Measurements from ENCODE around the gene CFAP68.
A peak's percentile ranks its signal among the peaks of the same experiment; 100 is the strongest.
"Not testable (repeated sequence)": the region's sequence is repeated elsewhere in the genome, so short reads cannot be mapped to it uniquely, and the experiment has no call there.

The CFAP68 gene

DNA sequence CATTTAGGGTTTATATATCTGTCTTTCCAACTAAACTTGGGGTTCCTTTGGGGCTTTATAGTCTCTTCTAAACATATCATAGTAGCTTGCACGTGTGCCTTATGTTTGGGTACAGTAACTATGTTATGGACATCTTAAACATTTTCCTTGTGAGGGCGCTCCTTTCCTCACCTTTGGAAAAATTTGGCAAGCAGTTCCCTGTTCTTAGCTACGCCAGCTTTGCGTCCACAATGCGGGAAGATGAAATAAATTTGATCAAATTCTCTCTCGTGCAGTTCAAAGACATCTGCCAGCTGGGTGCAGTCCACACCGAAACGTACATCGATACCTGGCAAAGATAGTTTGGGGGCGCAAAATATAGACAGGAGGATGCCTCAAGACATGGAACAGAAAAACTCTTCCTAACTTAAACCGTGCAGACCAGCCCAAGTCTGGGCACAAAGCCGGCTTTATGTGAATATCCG, 924 bp upstream of the CFAP68 start:
- Histone ChIP-seq H3K4me2 (peak overlapping the region; percentile 77), H3K27me3 (ENCODE audit: insufficient read depth, low read depth) (no peaks in the 10 kb centered on the region), H4K20me1 (ENCODE audit: insufficient read depth) (no peaks in the 10 kb centered on the region), H3K4me3 (IDR thresholded peaks at IDR 0.05; ENCODE audit: insufficient read depth, low read depth, low read length) (no peak overlapping the region), H3K36me3 (ENCODE audit: insufficient read depth) (no peaks in the 10 kb centered on the region), H3K4me1 (ENCODE audit: low read depth, poor library complexity, severe bottlenecking) (no peaks in the 10 kb centered on the region), H2AFZ (ENCODE audit: low read depth) (peak overlapping the region; percentile 86), H3K27ac (peak overlapping the region; percentile 94), H3K9ac (peak overlapping the region; percentile 87), H3K79me2 (ENCODE audit: insufficient read depth, low read depth) (no peaks in the 10 kb centered on the region)
- TF ChIP-seq, protein P1, sequence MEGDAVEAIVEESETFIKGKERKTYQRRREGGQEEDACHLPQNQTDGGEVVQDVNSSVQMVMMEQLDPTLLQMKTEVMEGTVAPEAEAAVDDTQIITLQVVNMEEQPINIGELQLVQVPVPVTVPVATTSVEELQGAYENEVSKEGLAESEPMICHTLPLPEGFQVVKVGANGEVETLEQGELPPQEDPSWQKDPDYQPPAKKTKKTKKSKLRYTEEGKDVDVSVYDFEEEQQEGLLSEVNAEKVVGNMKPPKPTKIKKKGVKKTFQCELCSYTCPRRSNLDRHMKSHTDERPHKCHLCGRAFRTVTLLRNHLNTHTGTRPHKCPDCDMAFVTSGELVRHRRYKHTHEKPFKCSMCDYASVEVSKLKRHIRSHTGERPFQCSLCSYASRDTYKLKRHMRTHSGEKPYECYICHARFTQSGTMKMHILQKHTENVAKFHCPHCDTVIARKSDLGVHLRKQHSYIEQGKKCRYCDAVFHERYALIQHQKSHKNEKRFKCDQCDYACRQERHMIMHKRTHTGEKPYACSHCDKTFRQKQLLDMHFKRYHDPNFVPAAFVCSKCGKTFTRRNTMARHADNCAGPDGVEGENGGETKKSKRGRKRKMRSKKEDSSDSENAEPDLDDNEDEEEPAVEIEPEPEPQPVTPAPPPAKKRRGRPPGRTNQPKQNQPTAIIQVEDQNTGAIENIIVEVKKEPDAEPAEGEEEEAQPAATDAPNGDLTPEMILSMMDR (conservative IDR thresholded peaks at IDR 0.05; ENCODE audit: low read depth, low read length), result no peak

DNA sequence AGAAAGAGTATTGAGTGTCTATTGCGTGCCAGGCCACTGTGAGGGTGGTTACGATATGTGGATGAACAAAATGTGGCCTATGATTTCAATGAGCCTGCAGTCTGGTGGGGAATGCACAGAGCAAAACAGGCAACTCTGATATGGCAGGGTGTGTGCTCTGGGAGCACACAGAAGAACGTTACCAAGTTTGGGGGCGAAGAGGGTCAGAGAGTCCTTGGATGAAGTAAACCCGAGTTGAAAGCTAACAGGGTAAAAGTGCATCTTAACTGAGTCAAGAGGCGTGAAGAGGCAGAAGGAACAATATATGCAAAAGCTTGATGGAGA, 258 bp downstream of the CFAP68 start:
- no peaks in the 10 kb centered on the region for H3K79me2 ChIP-seq (ENCODE audit: insufficient read depth, low read depth)
- no peaks in the 10 kb centered on the region for H3K4me1 ChIP-seq (ENCODE audit: low read depth, poor library complexity, severe bottlenecking)
- H3K36me3 ChIP-seq (ENCODE audit: insufficient read depth), result no peaks in the 10 kb centered on the region
- H2AFZ ChIP-seq (ENCODE audit: low read depth), result peak overlapping the region; percentile 86
- TF ChIP-seq, protein P1 (conservative IDR thresholded peaks at IDR 0.05; ENCODE audit: low read depth, low read length), result no peak
- no peak overlapping the region for H3K4me3 ChIP-seq (IDR thresholded peaks at IDR 0.05; ENCODE audit: insufficient read depth, low read depth, low read length)
- H4K20me1 ChIP-seq (ENCODE audit: insufficient read depth), result no peaks in the 10 kb centered on the region
- H3K9ac ChIP-seq, result peak overlapping the region; percentile 87
- H3K4me2 ChIP-seq, result peak overlapping the region; percentile 100
- H3K27ac ChIP-seq, result peak overlapping the region; percentile 94
- H3K27me3 ChIP-seq (ENCODE audit: insufficient read depth, low read depth), result no peaks in the 10 kb centered on the region

DNA sequence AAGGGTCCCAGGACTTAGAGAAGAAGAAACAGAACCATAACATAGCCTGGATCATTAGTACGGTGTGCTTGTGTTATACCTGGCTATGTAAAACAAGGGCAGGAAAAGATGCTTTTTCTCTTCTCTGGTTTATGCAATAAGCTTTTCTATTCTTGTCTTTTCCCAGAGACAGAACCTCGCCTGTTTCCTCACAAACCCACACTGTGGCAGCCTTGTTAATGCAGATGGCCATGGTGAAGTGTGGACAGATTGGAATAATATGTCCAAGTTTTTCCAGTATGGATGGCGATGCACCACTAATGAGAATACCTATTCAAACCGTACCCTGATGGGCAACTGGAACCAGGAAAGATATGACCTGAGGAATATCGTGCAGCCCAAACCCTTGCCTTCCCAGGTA, 2.9 kb downstream of the CFAP68 start:
- Histone ChIP-seq H3K36me3 (ENCODE audit: insufficient read depth) (no peaks in the 10 kb centered on the region), H3K27ac (no peak overlapping the region), H3K4me1 (ENCODE audit: low read depth, poor library complexity, severe bottlenecking) (no peaks in the 10 kb centered on the region), H4K20me1 (ENCODE audit: insufficient read depth) (no peaks in the 10 kb centered on the region), H3K27me3 (ENCODE audit: insufficient read depth, low read depth) (no peaks in the 10 kb centered on the region), H3K4me2 (no peak overlapping the region), H3K79me2 (ENCODE audit: insufficient read depth, low read depth) (no peaks in the 10 kb centered on the region), H2AFZ (ENCODE audit: low read depth) (no peak overlapping the region), H3K4me3 (IDR thresholded peaks at IDR 0.05; ENCODE audit: insufficient read depth, low read depth, low read length) (no peak overlapping the region), H3K9ac (no peak overlapping the region)
- TF ChIP-seq, protein P1 (conservative IDR thresholded peaks at IDR 0.05; ENCODE audit: low read depth, low read length), result no peak

DNA sequence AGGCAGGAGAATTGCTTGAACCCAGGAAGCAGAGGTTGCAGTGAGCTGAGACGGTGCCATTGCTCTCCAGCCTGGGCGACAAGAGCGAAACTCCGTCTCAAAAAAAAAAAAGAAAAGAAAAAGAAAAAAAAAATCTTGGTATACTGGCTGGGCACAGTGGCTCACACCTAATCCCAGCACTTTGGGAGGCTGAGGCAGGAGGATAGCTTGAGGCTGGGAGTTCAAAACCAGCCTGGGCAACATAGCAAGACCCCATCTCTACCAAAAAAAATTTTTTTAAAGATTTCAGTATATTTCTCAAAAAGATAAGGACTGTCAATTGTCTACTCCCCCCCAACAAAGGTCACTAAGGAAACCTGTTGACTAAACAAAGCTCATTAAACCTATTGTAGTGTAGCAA, 5.7 kb downstream of the CFAP68 start:
- H3K27me3 ChIP-seq (ENCODE audit: insufficient read depth, low read depth); H3K79me2 ChIP-seq (ENCODE audit: insufficient read depth, low read depth); H2AFZ ChIP-seq (ENCODE audit: low read depth); H3K4me1 ChIP-seq (ENCODE audit: low read depth, poor library complexity, severe bottlenecking); H3K4me2 ChIP-seq; H4K20me1 ChIP-seq (ENCODE audit: insufficient read depth); H3K36me3 ChIP-seq (ENCODE audit: insufficient read depth); H3K9ac ChIP-seq; H3K27ac ChIP-seq; H3K4me3 ChIP-seq (IDR thresholded peaks at IDR 0.05; ENCODE audit: insufficient read depth, low read depth, low read length): not testable (repeated sequence)

DNA sequence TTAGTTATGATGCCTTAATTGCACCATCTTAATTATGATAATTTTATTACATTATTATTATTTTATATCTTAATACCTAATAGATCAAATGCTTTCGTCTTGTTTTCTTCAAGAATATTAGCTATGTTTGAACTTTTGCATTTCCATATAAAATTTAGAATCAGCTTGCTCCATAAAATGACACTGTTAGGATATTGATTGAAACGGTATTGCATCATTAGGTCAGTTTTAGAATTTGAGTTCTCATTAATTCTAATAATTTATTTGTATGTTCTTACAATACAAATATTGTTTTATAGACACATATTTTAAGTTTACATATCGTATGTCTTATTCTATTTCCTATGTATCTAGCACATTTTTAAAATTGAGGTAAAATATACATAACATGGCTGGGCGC, 6.7 kb downstream of the CFAP68 start:
- TF ChIP-seq, protein P1 (conservative IDR thresholded peaks at IDR 0.05; ENCODE audit: low read depth, low read length), result no peak
- Histone ChIP-seq H3K9ac (no peak overlapping the region), H2AFZ (ENCODE audit: low read depth) (no peak overlapping the region), H3K27ac (no peak overlapping the region), H3K36me3 (ENCODE audit: insufficient read depth) (no peaks in the 10 kb centered on the region), H3K27me3 (ENCODE audit: insufficient read depth, low read depth) (no peaks in the 10 kb centered on the region), H3K4me3 (IDR thresholded peaks at IDR 0.05; ENCODE audit: insufficient read depth, low read depth, low read length) (no peak overlapping the region), H4K20me1 (ENCODE audit: insufficient read depth) (no peaks in the 10 kb centered on the region), H3K79me2 (ENCODE audit: insufficient read depth, low read depth) (no peaks in the 10 kb centered on the region), H3K4me2 (no peak overlapping the region), H3K4me1 (ENCODE audit: low read depth, poor library complexity, severe bottlenecking) (no peaks in the 10 kb centered on the region)
